ENCODE results near the gene HS6ST2.

Gene HS6ST2

DNA sequence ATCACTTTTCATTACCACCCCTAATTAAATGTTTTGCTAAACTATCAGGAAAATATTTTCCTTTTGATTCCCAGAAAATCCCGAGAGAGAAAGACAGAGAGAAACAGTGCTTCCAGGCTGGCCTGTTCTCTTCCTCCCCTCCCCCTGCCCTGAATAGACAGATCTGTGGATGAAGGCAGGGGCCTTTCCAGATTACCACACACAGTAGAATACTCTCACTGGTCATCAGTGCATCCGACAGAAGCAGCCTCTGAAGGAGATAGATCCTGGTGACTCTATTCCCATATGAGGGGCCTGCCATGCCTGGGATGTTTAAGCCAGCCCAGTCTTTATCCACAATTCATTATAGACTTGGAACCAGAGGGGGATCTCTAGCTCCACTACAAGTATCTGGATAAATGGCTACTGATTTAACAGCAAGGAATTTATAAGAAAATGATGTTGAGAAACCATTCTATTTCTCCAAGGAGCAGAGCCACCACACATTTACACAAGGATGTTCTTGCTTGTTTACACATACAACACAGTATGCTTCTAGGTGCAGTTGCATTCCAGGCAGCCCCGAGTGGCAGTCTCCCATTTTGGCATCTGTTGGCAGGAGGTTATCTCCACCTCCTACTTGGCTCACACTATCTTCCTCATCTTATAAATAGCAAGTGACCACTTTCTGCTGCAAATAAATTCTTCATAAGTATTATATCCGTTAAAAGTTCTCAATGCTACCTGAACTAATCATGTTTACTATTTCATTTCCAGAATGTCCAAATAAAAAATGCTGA is 115.8 kb downstream of the HS6ST2 start:
- DNase-seq = no peak

DNA sequence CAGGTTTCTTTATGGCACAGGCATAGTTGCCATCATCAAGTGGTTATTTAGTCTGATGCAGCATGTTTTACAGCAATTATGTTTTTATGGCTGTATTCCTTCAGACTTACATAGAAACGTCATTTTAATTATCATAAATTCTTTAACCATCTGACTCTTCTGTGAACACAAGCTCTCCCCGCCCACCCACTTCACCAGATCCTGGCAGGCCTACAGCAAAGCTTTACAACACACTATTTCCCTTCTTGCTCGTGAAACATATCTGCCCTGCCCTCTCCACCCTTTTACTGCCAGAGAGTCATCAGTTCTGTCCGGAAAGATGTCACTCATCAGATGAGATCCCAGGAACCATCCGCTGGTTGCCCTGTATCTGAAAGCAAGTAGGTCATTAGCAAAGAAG is 120.5 kb downstream of the HS6ST2 start:
- no peak for DNase-seq

DNA sequence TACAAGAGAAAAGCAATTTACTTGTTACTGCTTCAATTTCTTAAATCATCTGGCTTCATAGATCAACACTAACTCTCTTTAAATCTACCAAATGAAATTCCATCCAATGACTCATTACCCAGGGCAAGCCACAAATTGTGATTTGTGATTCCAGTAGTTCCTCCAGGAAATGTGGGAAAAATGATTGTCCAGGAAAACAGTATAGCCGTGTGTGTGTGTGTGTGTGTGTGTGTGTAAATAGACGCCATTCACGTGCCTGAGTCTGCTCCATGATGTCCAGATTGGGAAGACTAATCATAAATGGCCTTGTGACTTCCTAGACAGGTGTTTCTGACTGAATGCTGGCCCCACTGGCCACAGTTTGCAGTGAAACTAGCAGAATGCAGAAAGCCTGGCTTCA is 121.3 kb downstream of the HS6ST2 start:
- DNase-seq = no peak

GRCh38 chrX:132836471-132836870 is 122.0 kb downstream of the HS6ST2 start:
- DNase-seq = no peak

DNA sequence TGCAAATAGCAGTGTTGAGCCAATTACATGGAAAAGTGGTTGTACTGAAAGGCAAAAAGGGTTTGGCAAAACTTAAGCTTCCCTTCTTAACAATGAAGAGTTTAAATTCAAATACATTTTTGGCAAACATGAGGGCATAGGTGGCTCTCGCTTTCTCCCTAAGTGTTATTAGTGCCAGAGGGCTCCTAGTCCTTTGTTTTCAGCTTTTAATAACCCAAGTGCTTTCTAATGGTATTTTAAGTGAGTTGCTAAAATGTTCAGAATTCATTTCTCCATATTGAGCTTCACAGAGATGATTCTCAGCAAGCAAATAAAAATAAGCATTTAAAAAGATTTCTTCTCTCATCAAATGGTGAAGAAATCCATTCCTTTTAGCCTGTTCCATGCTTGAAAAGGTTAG is 123.7 kb downstream of the HS6ST2 start:
- no peak for DNase-seq

GRCh38 chrX:132834109-132834508 is 124.3 kb downstream of the HS6ST2 start:
- no peak for DNase-seq

GRCh38 chrX:132833373-132833772 is 125.1 kb downstream of the HS6ST2 start:
- DNase-seq = no peak

GRCh38 chrX:132831336-132831973 is 127.0 kb downstream of the HS6ST2 start:
- DNase-seq = no peak

- no peak for DNase-seq
These were observed 135.8 kb downstream of the HS6ST2 start for GRCh38 chrX:132822634-132823012.

GRCh38 chrX:132821974-132822633 is 136.3 kb downstream of the HS6ST2 start:
- no peak for DNase-seq

GRCh38 chrX:132820675-132821074 is 137.8 kb downstream of the HS6ST2 start:
- no peak for DNase-seq

DNA sequence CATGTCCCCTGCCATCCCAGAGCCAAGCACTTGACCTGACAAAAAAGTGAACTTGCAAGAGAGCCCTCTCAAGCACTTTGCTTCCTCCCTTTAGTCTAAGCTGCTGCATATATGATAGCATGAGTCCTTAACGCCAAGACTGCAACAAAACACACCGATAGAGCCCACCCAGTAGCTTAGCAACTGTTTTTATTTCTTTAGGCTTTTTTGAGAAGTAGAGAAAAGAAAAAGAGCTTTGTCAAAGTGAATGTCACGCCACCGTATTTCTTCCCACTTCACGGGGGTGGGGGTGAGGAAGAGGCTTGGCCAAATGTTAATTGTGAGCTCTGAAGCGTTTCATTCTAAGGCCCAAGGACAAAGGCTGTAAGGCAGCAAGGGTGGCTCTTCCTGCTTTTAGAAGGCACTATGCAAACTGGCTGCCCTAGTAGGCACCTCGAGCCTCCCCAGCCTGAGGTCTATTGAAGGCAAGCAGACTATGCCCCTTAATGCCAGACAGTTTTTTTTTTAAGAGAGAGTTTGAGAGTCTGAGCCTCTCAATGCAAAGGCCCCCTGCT is 138.6 kb downstream of the HS6ST2 start:
- no peak for DNase-seq

- no peak for DNase-seq
These were observed 139.8 kb downstream of the HS6ST2 start for GRCh38 chrX:132818638-132819037.

GRCh38 chrX:132815643-132816042 is 142.8 kb downstream of the HS6ST2 start:
- DNase-seq = no peak

DNA sequence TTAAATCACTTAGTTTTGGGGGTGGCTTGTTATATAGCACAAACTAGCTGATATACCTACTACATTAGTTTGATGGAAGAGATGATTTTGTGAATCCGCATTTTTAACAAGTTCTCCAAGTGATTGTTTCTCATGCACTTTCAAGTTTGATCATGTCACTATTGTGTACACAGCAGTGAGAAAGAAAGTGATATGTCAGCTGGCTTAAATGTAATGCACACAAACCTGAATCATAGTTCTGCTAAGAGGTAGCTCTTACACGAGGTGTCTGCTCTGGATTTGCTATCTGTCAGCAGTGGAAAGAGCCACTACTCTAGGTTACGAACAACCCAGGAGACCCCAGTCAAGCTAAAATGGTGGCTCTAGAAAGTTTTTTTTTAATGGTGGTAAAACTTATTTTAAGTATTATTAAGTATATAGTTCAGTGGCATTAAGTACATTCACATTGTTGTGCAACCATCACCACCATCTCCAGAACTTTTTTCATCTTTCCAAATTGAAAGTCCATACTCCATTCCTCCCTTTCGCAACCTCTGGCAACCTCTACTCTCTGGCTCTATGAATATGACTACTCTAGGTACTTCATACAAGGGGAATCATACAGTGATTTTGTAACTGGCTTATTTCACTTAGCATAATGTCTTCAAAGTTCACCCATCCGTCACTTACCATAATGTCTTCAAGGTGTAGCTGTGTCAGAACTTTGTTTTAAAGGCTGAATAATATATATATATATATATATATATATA is 147.3 kb downstream of the HS6ST2 start:
- DNase-seq = no peak

GRCh38 chrX:132810488-132810887 is 147.9 kb downstream of the HS6ST2 start:
- no peak for DNase-seq

GRCh38 chrX:132809581-132809980 is 148.8 kb downstream of the HS6ST2 start:
- DNase-seq = no peak

- DNase-seq = no peak
These were observed 150.9 kb downstream of the HS6ST2 start for GRCh38 chrX:132807411-132808030.

GRCh38 chrX:132802033-132802432 is 156.4 kb downstream of the HS6ST2 start:
- DNase-seq = no peak

- no peak for DNase-seq
These were observed 163.2 kb downstream of the HS6ST2 start for GRCh38 chrX:132795181-132795580.

DNA sequence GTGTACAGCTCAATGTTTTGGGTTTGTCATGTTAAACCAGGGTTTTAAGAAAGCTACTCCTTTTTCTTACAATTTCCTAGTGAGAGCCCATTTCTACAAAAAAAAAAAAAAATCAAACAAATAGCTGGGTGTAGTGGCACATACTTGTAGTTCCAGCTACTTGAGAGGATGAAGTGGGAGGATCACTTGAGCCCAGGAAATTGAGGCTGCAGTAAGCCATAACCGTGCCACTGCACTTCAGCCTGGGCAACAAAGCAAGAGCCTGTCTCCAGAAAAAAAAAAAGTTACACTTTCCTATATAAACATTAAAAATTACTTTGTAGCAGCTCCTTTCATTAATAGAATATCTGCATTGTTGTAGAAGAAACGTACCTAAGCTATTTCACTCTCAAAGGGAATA is 166.7 kb downstream of the HS6ST2 start:
- DNase-seq = no peak

DNA sequence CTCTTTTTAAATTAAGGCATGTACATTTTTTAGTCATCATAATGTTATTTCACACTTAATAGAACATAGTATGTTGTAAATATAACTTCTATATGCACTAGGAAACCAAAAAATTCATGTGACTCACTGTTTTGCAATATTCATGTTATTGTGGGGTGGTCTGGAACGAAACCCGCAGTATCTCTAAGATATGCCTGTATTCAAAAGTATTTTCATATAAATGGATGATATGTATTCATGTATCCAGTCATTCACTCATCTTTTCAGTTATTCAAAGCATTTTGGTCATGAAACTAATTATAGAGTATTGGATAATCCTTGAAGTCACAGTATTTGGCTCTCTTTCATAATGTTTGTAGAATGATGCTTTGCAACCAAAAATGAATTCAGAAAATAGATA is 168.1 kb downstream of the HS6ST2 start:
- no peak for DNase-seq

DNA sequence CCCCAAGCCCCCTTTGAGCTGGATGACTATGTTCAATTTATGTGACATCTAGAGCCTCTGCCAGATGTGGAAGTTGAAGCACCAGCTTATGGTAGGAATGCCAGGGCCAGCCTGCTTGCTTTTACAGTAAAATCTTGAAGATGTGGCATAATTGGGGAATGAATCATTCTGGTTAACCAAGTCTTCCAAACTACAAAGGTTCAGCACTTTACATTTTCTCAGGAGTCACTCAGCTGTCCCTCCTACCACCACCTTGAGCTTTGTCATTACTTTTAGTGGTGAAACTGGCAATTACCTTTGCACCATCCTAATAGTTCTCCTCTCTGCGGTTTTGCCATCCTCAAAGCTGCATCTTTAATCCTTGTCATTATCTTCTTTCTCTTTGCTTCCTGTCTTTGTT is 172.2 kb downstream of the HS6ST2 start:
- DNase-seq = no peak

Measured in activated CD4-positive, alpha-beta T cell treated with anti-CD3 and anti-CD28 coated beads, Interleukin-2, amount 50 U/mL, for 1 hour (primary cell).